Body of pancreas (tissue), 4 donors: ENCODE results near the gene ZFYVE9. TPM values are rescaled to one million over a fixed set of nuclear protein-coding genes. Genes with fewer than 3 reads are reported as not detected.

Experiments used
- ATAC-seq: fragments of 150-250 bp; one replicate; pipeline ENCODE4 v1.9.1; 2016
- DNase-seq, 4 donors: peaks; one replicate each; pipeline ENCODE4 v3.0.0-alpha.2; 2019
- H3K27ac ChIP-seq, 4 donors: fragments of 200-600 bp; sonication (generic); 1 replicate in 3 of 4; 2 replicates in 1 of 4; pipeline versions ENCODE4 v1.5.1 to v1.6.1; 2016 to 2019; ENCODE audit warnings: mild to moderate bottlenecking in 1 of 4, mixed read lengths in 1 of 4, moderate library complexity in 1 of 4
- H3K27me3 ChIP-seq, 2 donors: fragments of 200-600 bp; sonication (generic); one replicate each; pipeline ENCODE4 v1.6.0; 2016; ENCODE audit warnings: mild to moderate bottlenecking in 1 of 2
- H3K36me3 ChIP-seq, 2 donors: fragments of 200-600 bp; sonication (generic); replicated peaks in 1 of 2; 2 replicates each; pipeline ENCODE4 v1.5.1; 2016; ENCODE audit warnings: low read depth in 2 of 2; ENCODE audit not compliant: insufficient read depth in 1 of 2
- H3K4me1 ChIP-seq: fragments of 200-600 bp; sonication (generic); one replicate; pipeline ENCODE4 v1.6.0; 2016
- H3K4me3 ChIP-seq, 2 donors: fragments of 200-600 bp; sonication (generic); 1 replicate in 1 of 2; 2 replicates in 1 of 2; pipeline ENCODE4 v1.5.1; 2016 to 2019
- H3K9me3 ChIP-seq, 3 donors: fragments of 200-600 bp; sonication (generic); 1 replicate in 2 of 3; 2 replicates in 1 of 3; pipeline ENCODE4 v1.5.1; 2016
- CTCF ChIP-seq, 7 experiments: fragments of 450-650 bp in 4 of 7; fragments of 200-600 bp in 3 of 7; sonication (generic) in 3 of 7; IDR thresholded peaks; one replicate each; pipeline ENCODE4 v1.5.1; 2016 to 2019; ENCODE audit warnings: antibody characterized with exemption in 7 of 7
- POLR2A ChIP-seq, 3 donors: fragments of 450-650 bp; IDR thresholded peaks; one replicate each; pipeline ENCODE4 v1.6.1; 2016; ENCODE audit warnings: antibody characterized with exemption in 3 of 3, mild to moderate bottlenecking in 2 of 3
- WGBS, 2 donors: methylation state at CpG; one replicate each; pipeline ENCODE4 v1.1.5; 2017; 5-methylcytosine and 5-hydroxymethylcytosine counted together
- intact Hi-C: fragments of 100-400 bp; cut with DNase I; formaldehyde crosslinking; loops from one replicate; pipeline ENCODE4 v1.15.1; 2023
- total RNA-seq, 2 donors: library from RNA; depleted of rRNA; stranded (reverse); fragments of >200 nt; gene quantifications; one replicate each; pipeline ENCODE4 v1.1.0, GENCODE V29; 2016

Gene ZFYVE9
- total RNA-seq, 2 donors from 2014 or later: 21.5 to 23.4 TPM

- no peak overlapping the region for H3K27ac ChIP-seq
- ATAC-seq (no peak), DNase-seq (no peak)
- intact Hi-C loops: no loop called here
- H3K9me3 ChIP-seq: no peaks in the 10 kb centered on the region
- TF ChIP-seq CTCF (IDR thresholded peaks at IDR 0.05) (no peak), POLR2A (IDR thresholded peaks at IDR 0.05) (no peak)
- H3K4me1 ChIP-seq: no peaks in the 10 kb centered on the region
- WGBS, 2 donors: 91 to 94% methylated on average over 8 of the region's 8 CpGs
- H3K27me3 ChIP-seq: no peaks in the 10 kb centered on the region
- H3K36me3 ChIP-seq: peaks cover 26 to 62% of the 10 kb centered on the region in 2 donors
- no peak overlapping the region for H3K4me3 ChIP-seq
Measured at GRCh38 chr1:52356818-52357355, 215.0 kb downstream of the ZFYVE9 start.

GRCh38 chr1:52357397-52357796, 215.5 kb downstream of the ZFYVE9 start:
- ATAC-seq (no peak), DNase-seq (no peak)
- no peaks in the 10 kb centered on the region for H3K4me1 ChIP-seq
- no peak overlapping the region for H3K4me3 ChIP-seq
- intact Hi-C loops: no loop called here
- H3K36me3 ChIP-seq: peaks cover 26 to 64% of the 10 kb centered on the region in 2 donors
- H3K9me3 ChIP-seq: no peaks in the 10 kb centered on the region
- no peak overlapping the region for H3K27ac ChIP-seq
- no peak for TF ChIP-seq POLR2A (IDR thresholded peaks at IDR 0.05)
- no peak for TF ChIP-seq CTCF (IDR thresholded peaks at IDR 0.05)
- H3K27me3 ChIP-seq: no peaks in the 10 kb centered on the region
- 92% methylated on average over 2 to 9 of the region's 9 CpGs for WGBS, 2 donors

- no peak overlapping the region for H3K4me3 ChIP-seq
- intact Hi-C loops: no loop called here
- H3K27me3 ChIP-seq: no peaks in the 10 kb centered on the region
- no peak for ATAC-seq
- peaks cover 26 to 52% of the 10 kb centered on the region in 2 donors for H3K36me3 ChIP-seq
- no peak for DNase-seq
- 80 to 96% methylated on average over 2 to 18 of the region's 18 CpGs for WGBS, 2 donors
- H3K4me1 ChIP-seq: peaks cover 5% of the 10 kb centered on the region
- no peak for TF ChIP-seq POLR2A (IDR thresholded peaks at IDR 0.05)
- TF ChIP-seq CTCF (IDR thresholded peaks at IDR 0.05): no peak
- no peak overlapping the region for H3K27ac ChIP-seq
- H3K9me3 ChIP-seq: no peaks in the 10 kb centered on the region
Measured at GRCh38 chr1:52358851-52359497, 217.1 kb downstream of the ZFYVE9 start.

- DNase-seq (no peak), ATAC-seq (no peak)
- TF ChIP-seq POLR2A (IDR thresholded peaks at IDR 0.05) (no peak), CTCF (IDR thresholded peaks at IDR 0.05) (no peak)
- no peak overlapping the region for H3K4me3 ChIP-seq
- intact Hi-C loops: no loop called here
- H3K27me3 ChIP-seq: no peaks in the 10 kb centered on the region
- WGBS, 2 donors: 93 to 97% methylated on average over 15 to 24 of the region's 24 CpGs
- peaks cover 15% of the 10 kb centered on the region for H3K4me1 ChIP-seq
- H3K36me3 ChIP-seq: peaks cover 26 to 45% of the 10 kb centered on the region in 2 donors
- no peak overlapping the region for H3K27ac ChIP-seq
- H3K9me3 ChIP-seq: no peaks in the 10 kb centered on the region
Measured at GRCh38 chr1:52359676-52360594, 218.0 kb downstream of the ZFYVE9 start.
